PFSK-1 (cell line): Measurements from ENCODE around the gene RBM26.

Experiments
- FOXP2 ChIP-seq: optimal IDR thresholded peaks from 2 replicates; pipeline ENCODE3; 2011; ENCODE audit warnings: borderline replicate concordance, control low read depth, inconsistent platforms; ENCODE audit not compliant: insufficient read depth; ENCODE audit errors: extremely low read length, extremely low read depth
- POLR2AphosphoS5 ChIP-seq: IDR thresholded peaks from 2 replicates; pipeline ENCODE4 v1.6.1; 2012; ENCODE audit warnings: low read depth, mild to moderate bottlenecking, control low read depth, low read length, moderate library complexity
- REST ChIP-seq, 2 experiments: IDR thresholded peaks; 2 replicates each; pipeline versions ENCODE4 v1.6.1 to v1.8.0; 2011 to 2012; ENCODE audit warnings: low read depth in 2 of 2, low read length in 2 of 2, control low read depth in 1 of 2, inconsistent platforms in 1 of 2, mild to moderate bottlenecking in 1 of 2, moderate library complexity in 1 of 2; ENCODE audit not compliant: insufficient read depth in 1 of 2
- SIN3A ChIP-seq: IDR thresholded peaks from 2 replicates; pipeline ENCODE4 v1.6.1; 2012; ENCODE audit warnings: mild to moderate bottlenecking, low read length, moderate library complexity, borderline replicate concordance; ENCODE audit not compliant: insufficient read depth
- TAF1 ChIP-seq: IDR thresholded peaks from 2 replicates; pipeline ENCODE4 v1.6.1; 2012; ENCODE audit warnings: low read length, control low read depth, borderline replicate concordance; ENCODE audit not compliant: insufficient read depth

GRCh38 chr13:79439275-79439674 is 33.2 kb upstream of the RBM26 start:
- TF ChIP-seq POLR2AphosphoS5 (no peak), TAF1 (no peak), REST (IDR thresholded peaks at IDR 0.05; ENCODE audit: insufficient read depth in 1 of 2, low read depth in 2 of 2, low read length in 2 of 2) (no peak), SIN3A (no peak), FOXP2 (no peak)
